ENCODE measurements around the gene PVALEF.

GRCh38 chr17:81158688-81159590 is 6.4 kb upstream of the PVALEF start:
- TF ChIP-seq EZH2phosphoT487 (IDR thresholded peaks at IDR 0.05; ENCODE audit: insufficient read depth, low read depth) = no peak
- no peak for TF ChIP-seq EZH2 (IDR thresholded peaks at IDR 0.05; ENCODE audit: insufficient read depth, poor library complexity, severe bottlenecking)

Data from GM23248 (cell line).